Right lobe of liver (tissue), 6 donors: ENCODE results near the gene BEND5. TPM values are rescaled to one million over a fixed set of nuclear protein-coding genes. Genes with fewer than 3 reads are reported as not detected.

Source experiments
- ATAC-seq, 4 donors: fragments of 200-7000 bp; cut with Tn5 transposase; one replicate each; pipeline ENCODE4 v1.9.1; 2020; ENCODE audit warnings: mild to moderate bottlenecking in 4 of 4, moderate library complexity in 4 of 4
- DNase-seq, 3 donors: peaks; one replicate each; pipeline ENCODE4 v3.0.0-alpha.2; 2020
- H3K27ac ChIP-seq, 3 donors: fragments of 200-600 bp; one replicate each; pipeline ENCODE4 v1.8.0; 2022
- H3K27me3 ChIP-seq, 2 donors: fragments of 200-600 bp; one replicate each; pipeline ENCODE4 v1.8.0; 2022
- H3K36me3 ChIP-seq, 4 donors: fragments of 200-600 bp; sonication (generic) in 1 of 4; one replicate each; pipeline versions ENCODE4 v1.5.1 to v1.8.0; 2017 to 2022; ENCODE audit warnings: control low read depth in 1 of 4
- H3K4me1 ChIP-seq, 4 donors: fragments of 200-600 bp; sonication (generic) in 1 of 4; one replicate each; pipeline versions ENCODE4 v1.5.1 to v1.8.0; 2017 to 2022; ENCODE audit warnings: control low read depth in 1 of 4
- H3K4me3 ChIP-seq, 3 donors: fragments of 200-600 bp; one replicate each; pipeline ENCODE4 v1.8.0; 2022
- H3K9me3 ChIP-seq, 4 donors: fragments of 200-600 bp; sonication (generic) in 1 of 4; one replicate each; pipeline versions ENCODE4 v1.5.1 to v1.8.0; 2017 to 2022; ENCODE audit warnings: control low read depth in 1 of 4
- POLR2A ChIP-seq: fragments of 450-650 bp; IDR thresholded peaks from one replicate; pipeline ENCODE4 v1.6.1; 2017; ENCODE audit warnings: antibody characterized with exemption, mild to moderate bottlenecking
- WGBS: methylation state at CpG from one replicate; pipeline ENCODE4 v1.1.6; 2018; ENCODE audit warnings: low coverage, low lambda C conversion rate; ENCODE audit not compliant: insufficient coverage; ENCODE audit errors: missing lambda C conversion rate; 5-methylcytosine and 5-hydroxymethylcytosine counted together
- intact Hi-C, 2 donors: fragments of 100-400 bp; cut with DNase I; formaldehyde crosslinking; loops; one replicate each; pipeline versions ENCODE4 v1.11.2 to v1.14.1; 2022
- total RNA-seq, 6 experiments: library from RNA; depleted of rRNA in 2 of 6; stranded (reverse); fragments of >200 nt in 2 of 6; fragmentation: NEBNext Ultra II Directional in 3 of 6; extraction: Animal tissue kit (Norgen Biotek cat#: 25700) in 3 of 6; gene quantifications; one replicate each; pipeline versions ENCODE4 v1.1.0 to v1.2.4, GENCODE V29; 2016 to 2023
- TF ChIP-seq, protein P1 (sequence below), 4 donors: fragments of 200-600 bp in 3 of 4; fragments of 450-650 bp in 1 of 4; IDR thresholded peaks; one replicate each; pipeline versions ENCODE4 v1.5.1 to v1.8.0; 2016 to 2022; ENCODE audit warnings: antibody characterized with exemption in 4 of 4, mild to moderate bottlenecking in 2 of 4
- donor health status: DM: no; HTN: yes; CAD: no.
- donor health status: DM: no; HTN: no; CAD: no.
- donor health status: DM: no; HTN: no; CAD: no.
- donor health status: DM: no; HTN: yes; CAD: no.
- donor health status: DM: no; HTN: yes; CAD: no.

BEND5 gene
- total RNA-seq, 6 experiments from 2014 or later: 0.34 to 1.8 (median 0.47) TPM; not detected in 3

GRCh38 chr1:48771561-48771960 is 5.1 kb downstream of the BEND5 start:
- no peak for TF ChIP-seq POLR2A
- TF ChIP-seq, protein P1, sequence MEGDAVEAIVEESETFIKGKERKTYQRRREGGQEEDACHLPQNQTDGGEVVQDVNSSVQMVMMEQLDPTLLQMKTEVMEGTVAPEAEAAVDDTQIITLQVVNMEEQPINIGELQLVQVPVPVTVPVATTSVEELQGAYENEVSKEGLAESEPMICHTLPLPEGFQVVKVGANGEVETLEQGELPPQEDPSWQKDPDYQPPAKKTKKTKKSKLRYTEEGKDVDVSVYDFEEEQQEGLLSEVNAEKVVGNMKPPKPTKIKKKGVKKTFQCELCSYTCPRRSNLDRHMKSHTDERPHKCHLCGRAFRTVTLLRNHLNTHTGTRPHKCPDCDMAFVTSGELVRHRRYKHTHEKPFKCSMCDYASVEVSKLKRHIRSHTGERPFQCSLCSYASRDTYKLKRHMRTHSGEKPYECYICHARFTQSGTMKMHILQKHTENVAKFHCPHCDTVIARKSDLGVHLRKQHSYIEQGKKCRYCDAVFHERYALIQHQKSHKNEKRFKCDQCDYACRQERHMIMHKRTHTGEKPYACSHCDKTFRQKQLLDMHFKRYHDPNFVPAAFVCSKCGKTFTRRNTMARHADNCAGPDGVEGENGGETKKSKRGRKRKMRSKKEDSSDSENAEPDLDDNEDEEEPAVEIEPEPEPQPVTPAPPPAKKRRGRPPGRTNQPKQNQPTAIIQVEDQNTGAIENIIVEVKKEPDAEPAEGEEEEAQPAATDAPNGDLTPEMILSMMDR (IDR thresholded peaks at IDR 0.05): no peak
- Histone ChIP-seq H3K4me1 (peaks cover 0 to under 1% (median 0%) of the 10 kb centered on the region in 4 donors), H3K27ac (no peak overlapping the region), H3K9me3 (no peaks in the 10 kb centered on the region), H3K27me3 (no peaks in the 10 kb centered on the region), H3K36me3 (no peaks in the 10 kb centered on the region), H3K4me3 (no peak overlapping the region)
- DNase-seq (no peak), ATAC-seq (no peak)
- intact Hi-C loops: no loop called here
- 72% methylated on average over 2 of the region's 2 CpGs for WGBS

- Histone ChIP-seq H3K27ac (no peak overlapping the region), H3K4me3 (no peak overlapping the region), H3K36me3 (no peaks in the 10 kb centered on the region), H3K4me1 (no peaks in the 10 kb centered on the region), H3K27me3 (no peaks in the 10 kb centered on the region), H3K9me3 (no peaks in the 10 kb centered on the region)
- ATAC-seq: no peak
- DNase-seq: no peak
- TF ChIP-seq, protein P1 (IDR thresholded peaks at IDR 0.05): no peak
- TF ChIP-seq POLR2A: no peak
- intact Hi-C loops: no loop called here
Measured at GRCh38 chr1:48767975-48768510, 8.6 kb downstream of the BEND5 start.

DNA sequence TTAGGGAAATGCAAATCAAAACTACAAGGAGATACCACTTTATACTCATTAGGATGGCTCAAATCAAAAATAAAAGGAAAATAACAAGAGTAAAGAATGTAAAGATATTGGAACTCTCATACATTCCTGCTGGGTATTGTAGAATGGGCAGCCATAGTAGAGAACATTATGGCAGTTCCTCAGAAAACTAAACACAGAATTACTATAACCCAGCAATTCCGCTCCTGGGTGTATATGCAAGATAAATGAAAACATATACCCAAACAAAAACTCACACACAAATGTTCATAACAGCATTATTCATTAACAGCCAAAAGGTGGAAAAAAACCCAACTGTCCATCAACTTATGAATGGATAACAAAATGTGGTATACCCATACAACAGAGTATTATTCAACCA is 11.4 kb downstream of the BEND5 start:
- DNase-seq (no peak), ATAC-seq (no peak)
- H3K4me3 ChIP-seq: no peak overlapping the region
- H3K36me3 ChIP-seq: no peaks in the 10 kb centered on the region
- H3K9me3 ChIP-seq: no peaks in the 10 kb centered on the region
- TF ChIP-seq POLR2A: no peak
- TF ChIP-seq, protein P1 (IDR thresholded peaks at IDR 0.05): no peak
- H3K27ac ChIP-seq: no peak overlapping the region
- 92% methylated on average over 1 of the region's 1 CpG for WGBS
- no peaks in the 10 kb centered on the region for H3K27me3 ChIP-seq
- intact Hi-C loops: no loop called here
- no peaks in the 10 kb centered on the region for H3K4me1 ChIP-seq

DNA sequence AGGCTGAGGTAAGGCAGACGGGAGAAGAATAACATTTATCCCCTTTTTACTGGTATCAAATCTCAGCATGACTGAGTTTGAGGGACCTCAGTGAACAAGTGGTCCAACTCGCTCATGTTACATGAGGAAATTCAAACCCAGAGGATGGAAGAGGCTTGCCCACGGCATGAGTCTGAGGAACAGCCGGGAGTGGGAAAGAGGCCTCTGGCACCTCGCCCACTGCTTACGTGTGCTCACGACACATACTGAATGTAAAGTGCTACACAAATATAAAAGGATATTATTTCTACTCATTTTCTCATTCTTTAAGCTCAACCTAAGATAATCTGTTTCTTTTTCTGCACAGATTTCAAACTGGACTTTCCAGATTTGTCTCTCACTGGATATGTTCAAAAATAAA is 14.7 kb downstream of the BEND5 start:
- Histone ChIP-seq H3K4me1 (no peaks in the 10 kb centered on the region), H3K36me3 (no peaks in the 10 kb centered on the region), H3K27ac (no peak overlapping the region), H3K27me3 (no peaks in the 10 kb centered on the region), H3K9me3 (no peaks in the 10 kb centered on the region), H3K4me3 (no peak overlapping the region)
- TF ChIP-seq POLR2A: no peak
- TF ChIP-seq, protein P1 (IDR thresholded peaks at IDR 0.05): no peak
- intact Hi-C loops: no loop called here
- 81% methylated on average over 7 of the region's 7 CpGs for WGBS
- DNase-seq (no peak), ATAC-seq (no peak)

DNA sequence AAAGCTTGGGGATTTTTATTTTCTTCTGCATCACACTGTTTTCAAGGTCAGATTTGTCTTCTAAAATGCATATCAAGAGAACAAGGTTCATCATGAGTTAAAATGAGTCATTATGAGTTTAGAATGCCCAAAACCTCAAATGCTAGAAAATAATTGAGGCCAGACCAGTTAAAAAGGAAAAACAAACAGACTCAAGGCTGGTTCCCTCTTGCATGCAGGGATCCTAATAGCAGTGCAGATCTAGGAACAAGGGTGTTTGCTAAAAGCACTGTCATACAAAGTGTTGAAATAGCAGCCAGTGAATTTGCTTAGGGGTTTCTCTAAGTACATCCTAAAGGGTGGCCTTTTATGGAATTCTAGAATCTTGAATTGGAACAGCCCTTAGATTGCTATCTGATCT is 15.3 kb downstream of the BEND5 start:
- no peak for ATAC-seq
- DNase-seq: no peak
- intact Hi-C loops: no loop called here

More for the DNA sequence above, 15.3 kb downstream of the BEND5 start:
- TF ChIP-seq, protein P1 (IDR thresholded peaks at IDR 0.05): no peak
- Histone ChIP-seq H3K9me3 (no peaks in the 10 kb centered on the region), H3K4me1 (no peaks in the 10 kb centered on the region), H3K36me3 (no peaks in the 10 kb centered on the region), H3K27ac (no peak overlapping the region), H3K27me3 (no peaks in the 10 kb centered on the region), H3K4me3 (no peak overlapping the region)
